ENCODE measurements around the gene PPP1R1C. TPM values are rescaled to one million over a fixed set of nuclear protein-coding genes. Genes with fewer than 3 reads are reported as not detected.

PPP1R1C gene
- polyA plus RNA-seq, 1 donor from 2014 or later = not detected

GRCh38 chr2:182097571-182098164 is 112.0 kb downstream of the PPP1R1C start:
- H3K27ac ChIP-seq (ENCODE audit: low read length) = no peak overlapping the region
- no peaks in the 10 kb centered on the region for H4K20me1 ChIP-seq (ENCODE audit: insufficient read depth)
- no peaks in the 10 kb centered on the region for H3K27me3 ChIP-seq (ENCODE audit: insufficient read depth, low read depth, low read length)
- no peak overlapping the region for H3K4me3 ChIP-seq (ENCODE audit: low read length)
- TF ChIP-seq CTCF (IDR thresholded peaks at IDR 0.05; ENCODE audit: poor library complexity, severe bottlenecking) = no peak
- no peaks in the 10 kb centered on the region for H3K36me3 ChIP-seq (ENCODE audit: insufficient read depth, low read length)
- no peaks in the 10 kb centered on the region for H3K79me2 ChIP-seq (replicated peaks; ENCODE audit: insufficient read depth, low read length)
- no peak overlapping the region for H3K9ac ChIP-seq (ENCODE audit: low read length)
- H3K9me3 ChIP-seq (ENCODE audit: low read length) = no peaks in the 10 kb centered on the region
- H2AFZ ChIP-seq (ENCODE audit: low read depth, low read length) = no peak overlapping the region
- H3F3A ChIP-seq (ENCODE audit: insufficient read depth, low read length, poor library complexity, severe bottlenecking) = no peaks in the 10 kb centered on the region
- no peak overlapping the region for H3K4me2 ChIP-seq (ENCODE audit: low read length)
- H3K9me2 ChIP-seq (ENCODE audit: insufficient read depth, low read length) = no peaks in the 10 kb centered on the region

GRCh38 chr2:182098648-182099047 is 113.0 kb downstream of the PPP1R1C start:
- Histone ChIP-seq H3K9me2 (ENCODE audit: insufficient read depth, low read length) (no peaks in the 10 kb centered on the region), H3K9me3 (ENCODE audit: low read length) (no peaks in the 10 kb centered on the region), H3K27me3 (ENCODE audit: insufficient read depth, low read depth, low read length) (no peaks in the 10 kb centered on the region), H3K4me2 (ENCODE audit: low read length) (no peak overlapping the region), H3K27ac (ENCODE audit: low read length) (no peak overlapping the region), H3K9ac (ENCODE audit: low read length) (no peak overlapping the region), H3K79me2 (replicated peaks; ENCODE audit: insufficient read depth, low read length) (no peaks in the 10 kb centered on the region), H3K4me3 (ENCODE audit: low read length) (no peak overlapping the region), H2AFZ (ENCODE audit: low read depth, low read length) (no peak overlapping the region), H3K36me3 (ENCODE audit: insufficient read depth, low read length) (no peaks in the 10 kb centered on the region), H4K20me1 (ENCODE audit: insufficient read depth) (no peaks in the 10 kb centered on the region), H3F3A (ENCODE audit: insufficient read depth, low read length, poor library complexity, severe bottlenecking) (no peaks in the 10 kb centered on the region)
- TF ChIP-seq CTCF (IDR thresholded peaks at IDR 0.05; ENCODE audit: poor library complexity, severe bottlenecking) (no peak), EP300 (conservative IDR thresholded peaks at IDR 0.05; ENCODE audit: poor library complexity, severe bottlenecking) (no peak), EZH2 (IDR thresholded peaks at IDR 0.05; ENCODE audit: borderline replicate concordance, insufficient read depth, low read length, poor library complexity, severe bottlenecking) (no peak), SMC3 (conservative IDR thresholded peaks at IDR 0.05; ENCODE audit: poor library complexity) (no peak), POLR2AphosphoS5 (IDR thresholded peaks at IDR 0.05) (no peak), RAD21 (conservative IDR thresholded peaks at IDR 0.05) (no peak)

GRCh38 chr2:182101263-182101662 is 115.6 kb downstream of the PPP1R1C start:
- TF ChIP-seq EZH2 (IDR thresholded peaks at IDR 0.05; ENCODE audit: borderline replicate concordance, insufficient read depth, low read length, poor library complexity, severe bottlenecking) (no peak), POLR2AphosphoS5 (IDR thresholded peaks at IDR 0.05) (no peak)
- H3K27ac ChIP-seq (ENCODE audit: low read length) = no peak overlapping the region
- no peaks in the 10 kb centered on the region for H3K9me2 ChIP-seq (ENCODE audit: insufficient read depth, low read length)

More at GRCh38 chr2:182101263-182101662, 115.6 kb downstream of the PPP1R1C start:
- Histone ChIP-seq H3K9ac (ENCODE audit: low read length) (no peak overlapping the region), H3K9me3 (ENCODE audit: low read length) (no peaks in the 10 kb centered on the region), H2AFZ (ENCODE audit: low read depth, low read length) (no peak overlapping the region), H3K79me2 (replicated peaks; ENCODE audit: insufficient read depth, low read length) (no peaks in the 10 kb centered on the region), H3K4me2 (ENCODE audit: low read length) (no peak overlapping the region), H3K4me3 (ENCODE audit: low read length) (no peak overlapping the region), H3K27me3 (ENCODE audit: insufficient read depth, low read depth, low read length) (no peaks in the 10 kb centered on the region), H3F3A (ENCODE audit: insufficient read depth, low read length, poor library complexity, severe bottlenecking) (no peaks in the 10 kb centered on the region), H3K36me3 (ENCODE audit: insufficient read depth, low read length) (no peaks in the 10 kb centered on the region), H4K20me1 (ENCODE audit: insufficient read depth) (no peaks in the 10 kb centered on the region)

All from neural cell (in vitro differentiated cells).